Colonic mucosa (tissue), 4 donors: ENCODE results near the gene LTB4R. TPM values are rescaled to one million over a fixed set of nuclear protein-coding genes. Genes with fewer than 3 reads are reported as not detected.

Source experiments
- DNase-seq: peaks from one replicate; pipeline ENCODE4 v3.0.0-alpha.2; 2020
- H3K27ac ChIP-seq: fragments of 200-600 bp; one replicate; pipeline ENCODE4 v1.8.0; 2021
- H3K27me3 ChIP-seq: fragments of 200-600 bp; one replicate; pipeline ENCODE4 v1.8.0; 2021
- H3K36me3 ChIP-seq: fragments of 200-600 bp; one replicate; pipeline ENCODE4 v1.8.0; 2021
- H3K4me1 ChIP-seq: fragments of 200-600 bp; one replicate; pipeline ENCODE4 v1.8.0; 2021; ENCODE audit warnings: mild to moderate bottlenecking
- H3K4me3 ChIP-seq: fragments of 200-600 bp; one replicate; pipeline ENCODE4 v1.8.0; 2021
- H3K9ac ChIP-seq, 2 donors: one replicate each; pipeline ENCODE4 v1.7.0; 2013; ENCODE audit warnings: control low read depth in 2 of 2, low read depth in 2 of 2, low read length in 2 of 2
- H3K9me3 ChIP-seq: fragments of 200-600 bp; one replicate; pipeline ENCODE4 v1.8.0; 2021
- CTCF ChIP-seq: fragments of 200-600 bp; IDR thresholded peaks from one replicate; pipeline ENCODE4 v1.8.0; 2022; ENCODE audit warnings: antibody characterized with exemption, mild to moderate bottlenecking
- intact Hi-C: fragments of 100-400 bp; cut with DNase I; formaldehyde crosslinking; loops from one replicate; pipeline ENCODE4 v1.14.1; 2022
- total RNA-seq, 2 donors: library from RNA; stranded (reverse); fragmentation: NEBNext Ultra II Directional in 1 of 2; extraction: Animal tissue kit (Norgen Biotek cat#: 25700) in 1 of 2; gene quantifications; one replicate each; pipeline ENCODE4 v1.2.1, GENCODE V29; 2021
- donor health status: healthy.
- donor health status: DM: no; HTN: no; CAD: no.
- donor health status: DM: no; HTN: no; CAD: no.

Gene LTB4R
- total RNA-seq, 2 donors from 2014 or later: 1.5 to 4.0 TPM

DNA sequence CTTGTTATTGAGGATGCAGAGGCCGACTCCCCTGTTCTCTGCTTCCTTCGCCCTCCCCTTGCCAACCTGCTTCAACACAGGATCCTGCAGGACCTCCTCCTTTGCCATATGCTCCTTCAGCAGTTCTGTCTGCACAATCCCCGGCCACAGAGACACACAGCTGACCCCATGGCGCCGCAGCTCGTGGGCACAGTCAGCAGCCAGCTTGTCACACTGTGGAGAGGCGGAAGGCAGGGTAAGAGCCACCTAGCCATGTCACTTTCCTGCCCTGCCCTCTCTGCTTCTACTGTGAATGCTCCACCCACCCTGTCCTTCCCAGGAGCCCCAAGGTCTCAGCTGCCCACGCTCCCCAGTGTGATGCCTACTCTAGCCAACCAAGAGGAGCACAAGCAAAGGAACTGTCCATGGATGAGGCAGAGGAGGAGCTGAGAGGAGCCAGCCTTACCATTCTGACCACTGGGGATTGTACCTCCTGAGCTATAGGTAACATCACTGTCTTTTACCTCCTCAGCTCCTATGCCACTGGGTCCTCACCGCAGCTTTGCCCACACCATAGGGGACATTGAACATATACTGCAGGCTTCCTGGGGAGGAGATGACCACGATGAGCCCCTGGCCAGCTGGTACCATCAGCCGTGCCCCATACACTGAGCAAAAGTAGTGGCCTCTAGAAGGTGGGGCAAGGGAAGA lies 19.0 kb upstream of the LTB4R start:
- Histone ChIP-seq H3K9me3 (no peaks in the 10 kb centered on the region), H3K36me3 (peaks cover 8% of the 10 kb centered on the region), H3K4me1 (peaks cover 7% of the 10 kb centered on the region), H3K27ac (no peak overlapping the region), H3K4me3 (no peak overlapping the region), H3K27me3 (no peaks in the 10 kb centered on the region), H3K9ac (no peak overlapping the region)
- no peak for DNase-seq
- TF ChIP-seq CTCF: no peak
- intact Hi-C loops: loop anchor here (2.0 kb wide), 1 partner anchor 47 kb away; no protein-coding TSS in a partner anchor

- Histone ChIP-seq H3K9me3 (no peaks in the 10 kb centered on the region), H3K9ac (no peak overlapping the region), H3K27me3 (no peaks in the 10 kb centered on the region), H3K36me3 (peaks cover 8% of the 10 kb centered on the region), H3K4me3 (no peak overlapping the region), H3K4me1 (peaks cover 7% of the 10 kb centered on the region), H3K27ac (no peak overlapping the region)
- no peak for DNase-seq
- intact Hi-C loops: loop anchor here (2.0 kb wide), 1 partner anchor 49 kb away; no protein-coding TSS in a partner anchor
- TF ChIP-seq CTCF: no peak
These were observed 17.8 kb upstream of the LTB4R start for GRCh38 chr14:24293525-24293924.

- H3K9me3 ChIP-seq: no peaks in the 10 kb centered on the region
- intact Hi-C loops: no loop called here
- H3K9ac ChIP-seq: no peak overlapping the region
- H3K4me1 ChIP-seq: peaks cover 13% of the 10 kb centered on the region
- H3K36me3 ChIP-seq: peaks cover 8% of the 10 kb centered on the region
- TF ChIP-seq CTCF: peak; percentile 68
- no peak overlapping the region for H3K27ac ChIP-seq
- DNase-seq: peak; percentile 66
- H3K27me3 ChIP-seq: no peaks in the 10 kb centered on the region
- H3K4me3 ChIP-seq: no peak overlapping the region
These were observed 14.8 kb upstream of the LTB4R start for GRCh38 chr14:24296341-24297157.

DNA sequence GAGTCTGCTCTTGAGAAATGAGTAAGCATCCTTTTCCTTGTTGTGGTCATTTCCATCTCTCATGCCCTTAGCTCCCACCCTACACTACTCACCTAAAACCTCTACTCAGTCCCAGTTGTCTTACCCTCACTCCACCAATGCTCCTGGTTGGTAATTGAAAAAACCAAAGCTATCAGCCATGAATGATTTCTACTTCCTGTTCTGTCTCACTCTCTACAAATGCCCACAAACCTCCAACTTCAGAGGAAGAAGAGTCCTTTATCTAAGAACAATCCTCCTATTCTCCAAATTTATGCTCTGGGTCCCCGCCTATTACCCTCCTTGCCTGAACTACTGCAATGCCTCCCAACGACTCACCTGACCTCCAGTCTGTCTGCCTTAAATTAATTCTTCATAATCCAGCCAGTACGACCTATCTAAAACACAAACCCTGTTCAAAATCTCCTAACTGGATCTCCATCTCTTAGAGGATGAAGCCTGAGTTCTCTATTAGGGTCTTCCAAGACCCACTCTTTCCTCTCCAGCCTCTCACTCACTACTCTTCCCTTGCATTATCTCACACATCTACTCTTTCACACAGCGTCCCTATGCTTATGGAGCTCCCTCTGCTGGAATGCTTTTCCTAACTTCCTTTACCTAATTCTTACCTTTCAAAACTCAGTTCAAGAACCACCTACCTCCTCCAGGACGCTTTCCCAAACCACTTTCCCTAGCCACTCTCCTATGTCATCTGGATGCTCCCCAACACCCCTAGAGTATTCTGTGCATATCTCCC lies 13.9 kb upstream of the LTB4R start:
- DNase-seq: no peak
- H3K36me3 ChIP-seq: peaks cover 12% of the 10 kb centered on the region
- TF ChIP-seq CTCF: peak; percentile 42
- intact Hi-C loops: no loop called here
- H3K9ac ChIP-seq: no peak overlapping the region
- H3K4me3 ChIP-seq: no peak overlapping the region
- peaks cover 13% of the 10 kb centered on the region for H3K4me1 ChIP-seq
- H3K9me3 ChIP-seq: no peaks in the 10 kb centered on the region
- no peaks in the 10 kb centered on the region for H3K27me3 ChIP-seq
- H3K27ac ChIP-seq: no peak overlapping the region

DNA sequence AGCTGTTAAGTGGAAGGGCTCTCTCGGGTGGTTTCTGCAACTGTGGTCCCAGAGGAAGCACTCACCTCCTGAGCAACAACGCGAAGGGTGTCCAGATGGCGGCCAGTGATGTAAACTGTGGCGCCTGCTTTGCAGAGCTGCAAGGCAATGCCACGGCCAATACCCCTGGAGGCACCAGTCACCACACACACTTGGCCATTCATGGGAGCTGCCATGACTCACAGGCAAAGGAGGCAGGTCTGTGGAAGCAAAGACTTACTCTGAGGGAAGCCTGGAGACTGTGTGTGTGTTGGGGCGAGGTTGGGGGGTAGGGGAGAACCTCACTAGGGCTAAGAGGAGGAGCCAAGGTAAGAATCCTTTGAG lies 12.4 kb upstream of the LTB4R start:
- peak; percentile 42 for DNase-seq
- Histone ChIP-seq H3K27me3 (no peaks in the 10 kb centered on the region), H3K27ac (peak overlapping the region; percentile 88), H3K4me1 (peaks cover 13% of the 10 kb centered on the region), H3K4me3 (peak overlapping the region; percentile 92), H3K9me3 (no peaks in the 10 kb centered on the region), H3K9ac (peak overlapping the region; percentile 89 to 95), H3K36me3 (peaks cover 14% of the 10 kb centered on the region)
- intact Hi-C loops: no loop called here
- no peak for TF ChIP-seq CTCF
